GM19238 (cell line): ENCODE results near the gene GPR52.
"Not testable (repeated sequence)": the region's sequence is repeated elsewhere in the genome, so short reads cannot be mapped to it uniquely, and the experiment has no call there.

ENCODE experiments used
- DNase-seq: peaks from one replicate; pipeline ENCODE4 v3.0.0; 2011; ENCODE audit warnings: low spot score; ENCODE audit not compliant: insufficient read length

The GPR52 gene

DNA sequence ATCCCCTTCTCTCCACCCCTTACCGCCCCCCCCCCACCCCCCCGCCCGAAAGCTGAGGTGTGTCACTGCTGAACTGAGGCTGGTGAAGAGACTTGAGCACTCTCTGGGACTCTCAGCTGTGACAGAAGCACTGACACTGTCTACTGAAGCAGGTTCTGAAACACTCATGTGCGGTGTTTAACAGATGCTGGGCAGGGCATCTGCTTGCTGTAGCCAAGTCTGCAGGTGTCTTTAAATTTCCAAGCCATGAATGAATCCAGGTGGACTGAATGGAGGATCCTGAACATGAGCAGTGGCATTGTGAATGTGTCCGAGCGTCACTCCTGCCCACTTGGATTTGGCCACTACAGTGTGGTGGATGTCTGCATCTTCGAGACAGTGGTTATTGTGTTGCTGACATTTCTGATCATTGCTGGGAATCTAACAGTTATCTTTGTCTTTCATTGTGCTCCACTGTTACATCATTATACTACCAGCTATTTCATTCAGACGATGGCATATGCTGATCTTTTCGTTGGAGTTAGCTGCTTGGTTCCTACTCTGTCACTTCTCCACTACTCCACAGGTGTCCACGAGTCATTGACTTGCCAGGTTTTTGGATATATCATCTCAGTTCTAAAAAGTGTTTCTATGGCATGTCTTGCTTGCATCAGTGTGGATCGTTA is at the start of gene GPR52:
Gene GPR52, plus strand, starts transcription at position 99 of the 665 bp plus-strand sequence. Its CDS starts 148 bp downstream, at position 247.
- no peak for DNase-seq

DNA sequence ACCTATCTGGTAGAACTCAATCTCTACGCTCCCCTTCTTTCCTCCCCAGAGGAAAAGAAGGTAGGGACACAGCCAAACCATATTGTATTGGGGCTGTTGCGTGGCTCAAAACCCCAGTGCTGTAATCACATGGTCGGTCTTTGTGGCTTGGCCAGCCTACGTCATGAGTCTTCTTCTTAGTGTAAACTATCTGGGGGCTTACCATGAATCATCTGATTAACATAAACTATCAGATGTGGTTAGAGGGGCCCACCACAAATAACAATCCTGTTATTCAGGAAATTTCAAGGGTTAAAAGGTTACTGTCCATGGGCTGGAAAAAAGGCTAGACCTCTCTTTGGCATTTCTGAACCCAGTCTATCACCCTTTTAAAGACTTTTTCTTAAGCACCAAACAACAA is 49.5 kb upstream of the GPR52 start:
- no peak for DNase-seq

GRCh38 chr1:174399211-174399610 is 48.6 kb upstream of the GPR52 start:
- no peak for DNase-seq

GRCh38 chr1:174401075-174401474 is 46.7 kb upstream of the GPR52 start:
- no peak for DNase-seq

DNA sequence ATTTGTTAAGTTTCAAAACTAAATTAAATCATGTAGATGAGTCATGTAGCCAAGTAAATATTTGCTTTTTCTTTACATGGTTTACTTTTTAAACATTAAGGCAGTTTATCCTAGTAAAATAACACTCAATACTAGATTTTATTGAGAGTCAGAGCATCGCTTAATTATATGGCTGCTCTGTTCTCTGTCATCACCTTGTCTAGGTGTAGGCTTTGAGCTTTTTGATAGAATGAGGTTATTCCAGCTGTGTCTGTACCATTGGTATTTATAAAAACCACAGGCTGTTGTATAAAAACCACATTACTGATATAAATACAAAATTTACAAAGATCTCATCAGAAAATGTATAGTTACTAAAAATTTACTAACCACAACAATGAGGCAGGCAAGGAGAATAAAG is 42.5 kb upstream of the GPR52 start:
- no peak for DNase-seq

- no peak for DNase-seq
Measured at GRCh38 chr1:174406421-174406820, 41.3 kb upstream of the GPR52 start.

DNA sequence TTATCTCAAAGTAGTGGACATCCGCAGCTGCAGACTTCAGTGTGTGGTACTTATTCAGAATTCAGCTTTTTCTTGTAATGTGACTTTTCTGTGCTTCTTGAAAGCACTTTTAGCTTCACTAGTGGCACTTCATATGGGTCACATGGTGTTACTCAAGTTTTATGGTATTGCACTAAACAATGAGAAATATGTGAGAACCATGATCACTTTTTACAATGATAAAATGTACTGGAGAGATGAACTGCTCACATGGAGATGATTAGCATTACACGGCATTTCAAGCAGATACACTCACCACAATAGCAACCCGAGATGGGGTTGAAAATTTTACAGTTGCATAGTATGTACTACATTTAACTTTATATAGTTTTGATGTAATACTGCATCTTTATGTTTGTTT is 40.1 kb upstream of the GPR52 start:
- DNase-seq: no peak

DNA sequence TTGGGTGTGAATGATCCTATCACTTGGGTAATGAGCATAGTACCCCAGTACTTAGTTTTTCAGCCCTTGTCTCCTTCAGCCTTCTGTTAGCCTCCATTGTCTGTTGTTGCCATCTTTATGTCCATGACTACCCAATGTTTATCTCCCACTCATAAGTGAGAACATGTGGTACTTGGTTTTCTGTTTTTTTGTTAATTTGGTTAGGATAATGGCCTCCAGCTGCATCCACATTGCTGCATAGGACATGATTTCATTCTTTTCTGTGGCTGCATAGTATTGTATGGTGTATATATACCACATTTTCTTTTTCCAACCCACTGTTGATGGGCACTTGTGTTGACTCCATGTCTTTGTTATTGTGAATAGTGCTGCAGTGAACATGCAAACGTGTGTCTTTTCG is 39.6 kb upstream of the GPR52 start:
- DNase-seq: no peak

DNA sequence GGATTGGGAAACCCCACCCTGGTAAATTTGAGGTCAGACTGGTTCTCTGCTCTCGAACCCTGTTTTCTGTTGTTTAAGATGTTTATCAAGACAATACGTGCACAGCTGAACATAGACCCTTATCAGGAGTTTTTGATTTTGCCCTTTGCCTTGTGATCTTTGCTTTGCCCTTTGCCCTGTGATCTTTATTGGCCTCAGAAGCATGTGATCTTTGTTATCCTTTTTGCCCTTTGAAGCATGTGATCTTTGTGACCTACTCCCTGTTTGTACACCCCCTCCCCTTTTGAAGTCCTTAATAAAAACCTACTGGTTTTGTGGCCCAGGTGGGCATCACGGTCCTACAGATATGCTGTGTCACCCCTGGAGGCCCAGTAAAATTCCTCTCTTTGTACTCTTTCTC is 38.0 kb upstream of the GPR52 start:
- DNase-seq: not testable (repeated sequence)

GRCh38 chr1:174413632-174414031 is 34.1 kb upstream of the GPR52 start:
- DNase-seq: no peak

DNA sequence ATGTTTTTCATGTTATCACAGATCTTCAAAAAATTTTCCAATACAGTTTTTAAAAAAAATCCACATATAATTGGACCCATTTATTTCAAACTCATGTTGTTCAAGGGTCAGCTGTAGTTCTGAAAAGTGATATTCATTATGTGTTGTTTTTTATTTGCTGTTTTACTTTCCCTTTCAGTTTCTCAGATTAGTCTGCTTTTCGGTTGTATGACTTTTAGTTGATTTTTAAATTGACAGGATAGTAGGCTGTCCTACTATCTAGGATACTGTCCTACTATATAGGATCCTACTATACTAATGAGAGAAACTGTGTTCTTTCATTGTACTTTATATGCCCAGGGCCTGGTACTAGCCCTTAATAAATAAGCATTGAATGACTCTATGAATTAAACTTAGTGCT is 33.6 kb upstream of the GPR52 start:
- no peak for DNase-seq

DNA sequence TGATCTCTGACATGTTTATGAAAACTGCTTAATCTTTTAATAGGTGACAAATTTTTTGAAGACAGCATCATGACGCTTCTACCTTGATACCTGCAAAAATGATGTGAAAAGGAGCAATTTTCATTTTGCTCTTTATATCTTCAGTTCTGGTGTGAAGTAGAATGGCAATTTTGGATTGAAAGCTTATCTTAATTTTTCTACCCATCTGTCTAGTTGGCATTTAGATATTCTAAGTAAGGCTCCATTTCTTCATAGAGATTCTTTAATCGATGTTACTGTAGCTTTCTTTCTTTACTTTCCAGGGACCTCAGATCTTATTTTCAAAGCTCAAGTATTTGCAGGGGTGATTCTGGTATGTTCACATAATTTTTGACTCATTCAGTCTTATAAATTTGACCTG is 32.3 kb upstream of the GPR52 start:
- no peak for DNase-seq

DNA sequence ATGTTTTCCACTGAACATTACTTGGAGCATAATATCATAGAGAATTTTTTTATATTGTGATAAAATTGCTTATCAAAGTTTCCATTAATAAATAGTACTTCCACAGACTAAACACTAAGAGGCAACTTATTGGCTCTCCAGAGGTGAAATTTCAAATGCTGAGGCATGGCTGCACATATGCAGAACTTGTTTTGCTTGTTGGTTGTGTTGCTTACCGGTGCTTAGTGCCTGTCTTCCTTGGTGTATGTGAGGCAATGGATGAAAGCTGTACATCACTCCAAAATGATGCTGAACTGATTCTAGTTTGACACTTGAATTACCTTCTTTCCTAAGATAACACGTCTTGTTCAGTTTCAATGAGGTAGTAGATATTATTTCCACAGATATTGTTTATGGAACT is 29.8 kb upstream of the GPR52 start:
- no peak for DNase-seq

DNA sequence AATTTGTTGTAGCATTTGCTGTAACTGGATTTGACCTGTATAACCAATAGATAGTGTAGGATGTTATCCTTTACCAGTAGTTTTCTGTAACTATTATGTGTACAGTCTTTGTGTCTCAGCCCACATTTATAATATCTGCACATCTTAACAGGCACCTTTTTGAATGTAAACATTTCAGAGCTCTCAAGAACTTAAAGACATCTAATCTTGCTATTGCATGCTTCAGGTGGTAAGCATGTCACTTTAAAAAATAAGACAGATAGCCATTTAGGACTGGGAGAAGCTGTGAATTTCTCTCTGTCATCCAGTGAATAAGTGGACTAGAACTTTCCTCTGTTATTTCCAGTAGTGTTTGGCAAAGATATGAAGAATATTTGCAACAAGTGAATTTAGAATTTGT is 22.6 kb upstream of the GPR52 start:
- no peak for DNase-seq

DNA sequence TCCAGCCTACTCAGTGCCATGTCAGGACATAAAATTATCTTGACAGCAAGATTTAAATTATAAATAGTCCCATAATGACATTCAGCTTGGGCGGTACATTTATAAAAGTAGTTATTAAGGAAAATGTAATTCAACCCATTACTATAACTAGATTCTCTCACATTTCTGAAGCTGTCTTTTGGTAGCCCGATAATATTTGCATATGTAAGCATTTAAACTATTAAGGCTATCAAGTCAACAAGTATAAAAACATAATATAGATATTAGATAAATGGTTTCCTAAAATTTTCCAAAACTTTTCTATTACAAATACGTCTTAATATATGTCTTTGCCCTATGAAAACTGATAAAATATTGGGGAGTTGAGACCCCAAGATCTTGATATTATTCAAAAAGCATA is 21.6 kb upstream of the GPR52 start:
- no peak for DNase-seq

DNA sequence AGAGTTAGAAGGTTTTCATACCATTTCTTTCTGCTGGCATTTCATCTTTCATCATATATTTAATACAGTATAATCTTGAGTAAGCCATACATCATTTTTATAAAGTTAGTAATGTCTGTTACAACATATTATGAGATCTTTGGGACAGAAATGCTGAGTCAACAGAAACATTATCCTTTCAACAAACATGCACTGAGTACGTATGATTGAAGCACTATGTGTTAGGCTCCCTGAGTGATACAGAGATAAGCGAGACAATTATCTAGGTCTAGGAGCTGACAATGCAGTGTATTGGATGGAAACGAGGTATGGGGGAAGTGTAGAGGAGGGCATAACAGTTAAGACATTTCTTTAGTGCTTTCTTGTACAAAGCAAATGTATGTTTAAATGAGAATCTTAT is 19.7 kb upstream of the GPR52 start:
- DNase-seq: no peak

DNA sequence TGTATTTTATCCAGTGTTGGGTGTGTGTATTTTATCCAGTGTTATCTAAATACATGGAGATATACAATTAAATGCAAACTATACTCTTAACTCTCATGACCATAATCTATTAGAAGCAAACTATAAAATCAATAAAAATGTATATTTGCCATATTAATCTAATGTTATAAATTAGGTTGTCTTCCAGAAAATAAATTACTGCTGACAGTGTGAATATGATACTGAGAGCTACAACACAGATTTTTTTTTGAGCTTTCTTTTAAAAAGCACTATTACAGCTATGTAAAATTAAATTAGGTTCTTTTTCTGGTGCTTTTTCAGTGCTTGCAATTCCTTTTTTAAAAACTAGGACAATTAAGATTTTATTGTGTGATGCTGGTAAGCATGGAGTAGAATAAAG is 19.0 kb upstream of the GPR52 start:
- DNase-seq: no peak

- DNase-seq: no peak
Measured at GRCh38 chr1:174433451-174433850, 14.3 kb upstream of the GPR52 start.

GRCh38 chr1:174445351-174445750 is 2.4 kb upstream of the GPR52 start:
- DNase-seq: no peak

DNA sequence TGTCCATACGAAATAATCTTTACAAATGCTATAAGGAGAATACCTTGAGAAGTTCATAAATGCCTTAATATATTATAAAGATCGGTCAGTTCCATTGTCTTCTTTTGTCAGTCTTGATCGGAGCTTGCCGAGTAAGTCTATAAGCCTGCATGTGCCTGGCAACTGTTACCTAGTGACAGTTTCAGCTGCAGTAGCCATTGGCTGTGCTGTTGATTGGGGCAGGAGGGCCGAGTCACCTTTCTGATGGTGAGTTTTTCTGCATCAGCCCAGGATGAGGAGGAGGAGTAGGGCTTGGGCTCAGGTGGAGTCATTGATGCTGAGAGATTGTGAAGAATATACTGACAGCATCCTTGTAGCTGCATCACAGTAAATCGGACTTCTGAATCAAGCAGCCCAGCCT is 1.9 kb upstream of the GPR52 start:
- no peak for DNase-seq

GRCh38 chr1:174448531-174448883 is 743 bp downstream of the GPR52 start:
- DNase-seq: no peak

DNA sequence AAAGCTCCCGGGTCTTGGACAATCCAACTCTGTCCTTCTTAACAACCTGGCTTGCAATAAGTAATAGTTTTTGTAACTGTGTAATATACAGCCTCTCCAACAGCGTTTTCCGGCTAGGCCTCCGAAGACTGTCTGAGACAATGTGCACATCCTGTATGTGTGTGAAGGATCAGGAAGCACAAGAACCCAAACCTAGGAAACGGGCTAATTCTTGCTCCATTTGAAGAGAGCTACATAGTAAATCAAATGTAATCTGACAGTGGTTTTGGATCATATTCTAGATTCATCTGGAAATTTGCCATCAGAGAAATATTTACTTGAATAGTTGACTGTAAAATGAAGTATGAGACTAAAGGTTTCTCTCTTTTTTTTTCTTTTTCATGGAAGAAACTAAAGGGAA is 1.2 kb downstream of the GPR52 start:
- DNase-seq: no peak

GRCh38 chr1:174451408-174451807 is 3.6 kb downstream of the GPR52 start:
- no peak for DNase-seq

- DNase-seq: no peak
Measured at GRCh38 chr1:174465855-174466254, 18.1 kb downstream of the GPR52 start.
